Measurements from ENCODE around the gene BRWD1.

BRWD1 gene

GRCh38 chr21:39313571-39314142 lies at the start of gene BRWD1:
TSS of gene BRWD1 (minus strand) at chr21:39313632. CDS start at chr21:39313491, 141 bp downstream.
- Histone ChIP-seq H3K9me3 (ENCODE audit: control insufficient read depth in 2 of 2, low read length in 2 of 2) (no peaks in the 10 kb centered on the region), H3K4me1 (ENCODE audit: control insufficient read depth in 2 of 2, insufficient read depth in 2 of 2, low read length in 2 of 2) (peaks cover 8 to 14% of the 10 kb centered on the region in 2 donors), H3K27me3 (ENCODE audit: control insufficient read depth in 2 of 2, insufficient read depth in 2 of 2, low read length in 2 of 2) (no peaks in the 10 kb centered on the region)

GRCh38 chr21:39362733-39363132 lies 49.3 kb upstream of the BRWD1 start:
- Histone ChIP-seq H3K9ac (ENCODE audit: low read depth in 1 of 2, low read length in 2 of 2) (no peak overlapping the region), H3K27me3 (ENCODE audit: control insufficient read depth in 2 of 2, insufficient read depth in 2 of 2, low read length in 2 of 2) (no peaks in the 10 kb centered on the region), H3K27ac (ENCODE audit: low read depth in 2 of 2, low read length in 2 of 2) (no peak overlapping the region), H3K36me3 (ENCODE audit: control insufficient read depth in 2 of 2, insufficient read depth in 2 of 2, low read length in 2 of 2) (no peaks in the 10 kb centered on the region), H3K4me3 (ENCODE audit: low read length in 2 of 2) (no peak overlapping the region), H3K4me1 (ENCODE audit: control insufficient read depth in 2 of 2, insufficient read depth in 2 of 2, low read length in 2 of 2) (no peaks in the 10 kb centered on the region), H3K9me3 (ENCODE audit: control insufficient read depth in 2 of 2, low read length in 2 of 2) (no peaks in the 10 kb centered on the region)

More at GRCh38 chr21:39313571-39314142, at the start of gene BRWD1:
- Histone ChIP-seq H3K9ac (ENCODE audit: low read depth in 1 of 2, low read length in 2 of 2) (peak within 1 kb of the TSS; percentile 86 to 96), H3K27ac (ENCODE audit: low read depth in 2 of 2, low read length in 2 of 2) (peak within 1 kb of the TSS; percentile 93 to 96), H3K4me3 (ENCODE audit: low read length in 2 of 2) (peak within 1 kb of the TSS; percentile 85 to 91), H3K36me3 (ENCODE audit: control insufficient read depth in 2 of 2, insufficient read depth in 2 of 2, low read length in 2 of 2) (peaks cover 6 to 7% of the 10 kb centered on the region in 2 donors)

- H3K27ac ChIP-seq (ENCODE audit: low read depth in 2 of 2, low read length in 2 of 2), result no peak overlapping the region
- no peak overlapping the region for H3K9ac ChIP-seq (ENCODE audit: low read depth in 1 of 2, low read length in 2 of 2)
Observed at GRCh38 chr21:39359382-39359781, 46.0 kb upstream of the BRWD1 start.

GRCh38 chr21:39353295-39353694 lies 39.9 kb upstream of the BRWD1 start:
- Histone ChIP-seq H3K4me1 (ENCODE audit: control insufficient read depth in 2 of 2, insufficient read depth in 2 of 2, low read length in 2 of 2) (no peaks in the 10 kb centered on the region), H3K27ac (ENCODE audit: low read depth in 2 of 2, low read length in 2 of 2) (no peak overlapping the region), H3K27me3 (ENCODE audit: control insufficient read depth in 2 of 2, insufficient read depth in 2 of 2, low read length in 2 of 2) (no peaks in the 10 kb centered on the region), H3K4me3 (ENCODE audit: low read length in 2 of 2) (no peak overlapping the region), H3K9ac (ENCODE audit: low read depth in 1 of 2, low read length in 2 of 2) (no peak overlapping the region), H3K36me3 (ENCODE audit: control insufficient read depth in 2 of 2, insufficient read depth in 2 of 2, low read length in 2 of 2) (no peaks in the 10 kb centered on the region), H3K9me3 (ENCODE audit: control insufficient read depth in 2 of 2, low read length in 2 of 2) (no peaks in the 10 kb centered on the region)

More at GRCh38 chr21:39359382-39359781, 46.0 kb upstream of the BRWD1 start:
- Histone ChIP-seq H3K4me3 (ENCODE audit: low read length in 2 of 2) (no peak overlapping the region), H3K36me3 (ENCODE audit: control insufficient read depth in 2 of 2, insufficient read depth in 2 of 2, low read length in 2 of 2) (no peaks in the 10 kb centered on the region), H3K27me3 (ENCODE audit: control insufficient read depth in 2 of 2, insufficient read depth in 2 of 2, low read length in 2 of 2) (no peaks in the 10 kb centered on the region), H3K9me3 (ENCODE audit: control insufficient read depth in 2 of 2, low read length in 2 of 2) (no peaks in the 10 kb centered on the region), H3K4me1 (ENCODE audit: control insufficient read depth in 2 of 2, insufficient read depth in 2 of 2, low read length in 2 of 2) (no peaks in the 10 kb centered on the region)

GRCh38 chr21:39350094-39351005 lies 36.9 kb upstream of the BRWD1 start:
- H3K9me3 ChIP-seq (ENCODE audit: control insufficient read depth in 2 of 2, low read length in 2 of 2), result no peaks in the 10 kb centered on the region
- peak overlapping the region; percentile 81 to 88 for H3K4me3 ChIP-seq (ENCODE audit: low read length in 2 of 2)
- peak overlapping the region; percentile 95 to 98 for H3K27ac ChIP-seq (ENCODE audit: low read depth in 2 of 2, low read length in 2 of 2)
- H3K27me3 ChIP-seq (ENCODE audit: control insufficient read depth in 2 of 2, insufficient read depth in 2 of 2, low read length in 2 of 2), result no peaks in the 10 kb centered on the region
- H3K36me3 ChIP-seq (ENCODE audit: control insufficient read depth in 2 of 2, insufficient read depth in 2 of 2, low read length in 2 of 2), result peaks cover 4 to 5% of the 10 kb centered on the region in 2 donors
- H3K9ac ChIP-seq (ENCODE audit: low read depth in 1 of 2, low read length in 2 of 2), result peak overlapping the region; percentile 91 to 95
- peaks cover 6 to 8% of the 10 kb centered on the region in 2 donors for H3K4me1 ChIP-seq (ENCODE audit: control insufficient read depth in 2 of 2, insufficient read depth in 2 of 2, low read length in 2 of 2)

GRCh38 chr21:39349211-39350093 lies 36.0 kb upstream of the BRWD1 start:
- Histone ChIP-seq H3K9me3 (ENCODE audit: control insufficient read depth in 2 of 2, low read length in 2 of 2) (no peaks in the 10 kb centered on the region), H3K4me3 (ENCODE audit: low read length in 2 of 2) (peak overlapping the region; percentile 81 to 88), H3K36me3 (ENCODE audit: control insufficient read depth in 2 of 2, insufficient read depth in 2 of 2, low read length in 2 of 2) (peaks cover 5 to 13% of the 10 kb centered on the region in 2 donors), H3K4me1 (ENCODE audit: control insufficient read depth in 2 of 2, insufficient read depth in 2 of 2, low read length in 2 of 2) (peaks cover 6 to 8% of the 10 kb centered on the region in 2 donors), H3K9ac (ENCODE audit: low read depth in 1 of 2, low read length in 2 of 2) (peak overlapping the region; percentile 91 to 95), H3K27ac (ENCODE audit: low read depth in 2 of 2, low read length in 2 of 2) (peak overlapping the region; percentile 95 to 98), H3K27me3 (ENCODE audit: control insufficient read depth in 2 of 2, insufficient read depth in 2 of 2, low read length in 2 of 2) (no peaks in the 10 kb centered on the region)

GRCh38 chr21:39348355-39349210 lies 35.2 kb upstream of the BRWD1 start, which contains the start of gene HMGN1:
TSS of gene HMGN1 (minus strand) at chr21:39349088. CDS start at chr21:39348917, 171 bp downstream.
- Histone ChIP-seq H3K36me3 (ENCODE audit: control insufficient read depth in 2 of 2, insufficient read depth in 2 of 2, low read length in 2 of 2) (peaks cover 10 to 18% of the 10 kb centered on the region in 2 donors), H3K9ac (ENCODE audit: low read depth in 1 of 2, low read length in 2 of 2) (peak within 1 kb of the TSS; percentile 91 to 95), H3K9me3 (ENCODE audit: control insufficient read depth in 2 of 2, low read length in 2 of 2) (no peaks in the 10 kb centered on the region), H3K27ac (ENCODE audit: low read depth in 2 of 2, low read length in 2 of 2) (peak within 1 kb of the TSS; percentile 95 to 98), H3K27me3 (ENCODE audit: control insufficient read depth in 2 of 2, insufficient read depth in 2 of 2, low read length in 2 of 2) (no peaks in the 10 kb centered on the region), H3K4me3 (ENCODE audit: low read length in 2 of 2) (peak within 1 kb of the TSS; percentile 81 to 94), H3K4me1 (ENCODE audit: control insufficient read depth in 2 of 2, insufficient read depth in 2 of 2, low read length in 2 of 2) (peaks cover 6 to 8% of the 10 kb centered on the region in 2 donors)

DNA sequence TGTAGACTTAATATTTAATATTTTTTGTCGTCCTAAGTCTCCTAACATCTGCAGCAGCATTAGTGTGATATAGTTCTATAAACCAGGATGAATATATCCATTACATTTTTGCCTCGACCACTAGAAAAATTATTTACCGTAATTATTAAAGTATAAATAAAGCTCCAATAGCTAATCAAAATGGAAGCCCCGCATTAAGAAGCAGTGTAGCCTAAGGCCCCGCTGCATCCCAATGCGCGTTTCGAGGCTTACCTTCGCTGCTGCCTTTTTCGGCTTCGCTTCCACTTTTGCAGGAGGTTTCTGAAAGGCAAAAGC lies 34.6 kb upstream of the BRWD1 start:
- Histone ChIP-seq H3K9ac (ENCODE audit: low read depth in 1 of 2, low read length in 2 of 2) (peak overlapping the region; percentile 89 to 92), H3K27me3 (ENCODE audit: control insufficient read depth in 2 of 2, insufficient read depth in 2 of 2, low read length in 2 of 2) (no peaks in the 10 kb centered on the region), H3K36me3 (ENCODE audit: control insufficient read depth in 2 of 2, insufficient read depth in 2 of 2, low read length in 2 of 2) (peaks cover 16 to 24% of the 10 kb centered on the region in 2 donors), H3K4me1 (ENCODE audit: control insufficient read depth in 2 of 2, insufficient read depth in 2 of 2, low read length in 2 of 2) (peaks cover 6 to 8% of the 10 kb centered on the region in 2 donors), H3K27ac (ENCODE audit: low read depth in 2 of 2, low read length in 2 of 2) (peak overlapping the region; percentile 91 to 98), H3K9me3 (ENCODE audit: control insufficient read depth in 2 of 2, low read length in 2 of 2) (no peaks in the 10 kb centered on the region), H3K4me3 (ENCODE audit: low read length in 2 of 2) (peak overlapping the region; percentile 80 to 94)

DNA sequence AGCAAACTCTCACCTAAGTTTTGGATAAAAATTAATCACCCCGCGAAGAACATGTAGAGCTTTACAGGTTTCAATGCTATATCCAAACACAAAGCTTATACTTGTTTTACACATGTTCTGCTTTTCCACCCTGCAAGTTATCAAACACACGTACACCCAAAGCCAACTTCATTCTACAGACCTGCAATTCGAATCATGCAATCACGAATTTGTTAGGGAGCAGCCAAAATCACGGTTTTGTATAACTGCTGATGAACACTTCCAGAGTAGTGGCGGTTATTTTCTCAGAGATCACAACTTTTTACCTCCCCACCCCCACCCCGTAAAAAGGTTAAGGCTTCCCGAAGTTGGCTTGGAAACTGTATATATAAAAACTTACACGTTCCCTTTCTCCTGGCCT lies 34.1 kb upstream of the BRWD1 start:
- H3K9me3 ChIP-seq (ENCODE audit: control insufficient read depth in 2 of 2, low read length in 2 of 2), result no peaks in the 10 kb centered on the region
- no peaks in the 10 kb centered on the region for H3K27me3 ChIP-seq (ENCODE audit: control insufficient read depth in 2 of 2, insufficient read depth in 2 of 2, low read length in 2 of 2)
- H3K27ac ChIP-seq (ENCODE audit: low read depth in 2 of 2, low read length in 2 of 2), result peak overlapping the region; percentile 91 to 98
- H3K4me1 ChIP-seq (ENCODE audit: control insufficient read depth in 2 of 2, insufficient read depth in 2 of 2, low read length in 2 of 2), result peaks cover 6 to 8% of the 10 kb centered on the region in 2 donors
- H3K36me3 ChIP-seq (ENCODE audit: control insufficient read depth in 2 of 2, insufficient read depth in 2 of 2, low read length in 2 of 2), result peaks cover 16 to 25% of the 10 kb centered on the region in 2 donors
- peak overlapping the region; percentile 89 to 92 for H3K9ac ChIP-seq (ENCODE audit: low read depth in 1 of 2, low read length in 2 of 2)
- peak overlapping the region; percentile 80 to 94 for H3K4me3 ChIP-seq (ENCODE audit: low read length in 2 of 2)

Data from mucosa of rectum (tissue), 2 donors.